DND-41 (cell line): ENCODE data around the gene MAP3K14.

ENCODE experiments used
- EZH2 ChIP-seq: IDR thresholded peaks from 3 replicates; pipeline ENCODE4 v1.6.1; 2012; ENCODE audit warnings: borderline replicate concordance, low read depth, mild to moderate bottlenecking, moderate library complexity, low read length, inconsistent platforms; ENCODE audit not compliant: severe bottlenecking
- TF ChIP-seq, protein P1 (sequence below): IDR thresholded peaks from 2 replicates; pipeline ENCODE4 v1.5.1; 2012; ENCODE audit warnings: borderline replicate concordance, low read length, moderate library complexity, mild to moderate bottlenecking; ENCODE audit not compliant: poor library complexity, severe bottlenecking; ENCODE audit errors: extremely low read depth

DNA sequence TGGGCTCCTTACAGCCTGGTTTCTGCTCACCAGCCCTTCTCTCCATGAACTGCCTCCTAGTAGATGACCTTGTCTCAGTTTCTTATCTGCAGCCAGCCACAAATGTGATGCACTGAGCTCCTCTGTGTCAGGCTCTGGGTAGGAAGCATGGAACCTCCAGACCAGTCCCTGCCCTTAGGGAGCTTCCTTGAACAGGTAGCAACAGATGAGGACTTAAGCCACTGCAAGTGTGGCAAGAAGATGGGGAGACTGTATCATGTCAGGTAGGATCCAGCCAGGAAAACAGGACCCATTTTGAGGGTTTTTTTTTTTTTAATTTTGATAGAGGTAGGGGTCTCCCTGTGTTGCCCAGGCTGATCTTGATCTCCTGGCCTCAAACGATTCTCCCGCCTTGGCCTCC lies 5.3 kb upstream of the MAP3K14 start:
- no peak for TF ChIP-seq EZH2
- TF ChIP-seq, protein P1, sequence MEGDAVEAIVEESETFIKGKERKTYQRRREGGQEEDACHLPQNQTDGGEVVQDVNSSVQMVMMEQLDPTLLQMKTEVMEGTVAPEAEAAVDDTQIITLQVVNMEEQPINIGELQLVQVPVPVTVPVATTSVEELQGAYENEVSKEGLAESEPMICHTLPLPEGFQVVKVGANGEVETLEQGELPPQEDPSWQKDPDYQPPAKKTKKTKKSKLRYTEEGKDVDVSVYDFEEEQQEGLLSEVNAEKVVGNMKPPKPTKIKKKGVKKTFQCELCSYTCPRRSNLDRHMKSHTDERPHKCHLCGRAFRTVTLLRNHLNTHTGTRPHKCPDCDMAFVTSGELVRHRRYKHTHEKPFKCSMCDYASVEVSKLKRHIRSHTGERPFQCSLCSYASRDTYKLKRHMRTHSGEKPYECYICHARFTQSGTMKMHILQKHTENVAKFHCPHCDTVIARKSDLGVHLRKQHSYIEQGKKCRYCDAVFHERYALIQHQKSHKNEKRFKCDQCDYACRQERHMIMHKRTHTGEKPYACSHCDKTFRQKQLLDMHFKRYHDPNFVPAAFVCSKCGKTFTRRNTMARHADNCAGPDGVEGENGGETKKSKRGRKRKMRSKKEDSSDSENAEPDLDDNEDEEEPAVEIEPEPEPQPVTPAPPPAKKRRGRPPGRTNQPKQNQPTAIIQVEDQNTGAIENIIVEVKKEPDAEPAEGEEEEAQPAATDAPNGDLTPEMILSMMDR = no peak
